Measurements from ENCODE around the gene HMGCL.

DNA sequence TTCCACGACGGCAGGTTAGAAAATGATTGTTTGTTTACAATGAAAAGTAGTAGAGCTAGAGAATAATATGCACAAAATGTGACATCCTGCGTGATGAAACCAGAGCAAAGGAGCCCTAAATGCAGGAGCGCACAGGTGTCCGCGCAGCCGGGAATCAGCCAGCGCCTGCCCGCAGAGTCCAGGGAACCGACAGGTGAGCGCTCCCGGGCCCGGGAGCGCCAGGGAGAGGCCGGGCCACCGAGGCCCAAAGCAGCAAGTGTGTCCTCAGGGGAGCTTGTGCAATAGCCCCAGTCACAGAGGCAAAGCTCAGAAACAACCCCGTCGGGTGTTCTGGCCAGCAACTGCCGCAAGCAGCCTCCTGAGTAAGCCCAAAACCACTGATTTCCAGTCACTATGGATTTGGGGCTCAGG lies 23.9 kb downstream of the HMGCL start:
- TF ChIP-seq, protein P1, sequence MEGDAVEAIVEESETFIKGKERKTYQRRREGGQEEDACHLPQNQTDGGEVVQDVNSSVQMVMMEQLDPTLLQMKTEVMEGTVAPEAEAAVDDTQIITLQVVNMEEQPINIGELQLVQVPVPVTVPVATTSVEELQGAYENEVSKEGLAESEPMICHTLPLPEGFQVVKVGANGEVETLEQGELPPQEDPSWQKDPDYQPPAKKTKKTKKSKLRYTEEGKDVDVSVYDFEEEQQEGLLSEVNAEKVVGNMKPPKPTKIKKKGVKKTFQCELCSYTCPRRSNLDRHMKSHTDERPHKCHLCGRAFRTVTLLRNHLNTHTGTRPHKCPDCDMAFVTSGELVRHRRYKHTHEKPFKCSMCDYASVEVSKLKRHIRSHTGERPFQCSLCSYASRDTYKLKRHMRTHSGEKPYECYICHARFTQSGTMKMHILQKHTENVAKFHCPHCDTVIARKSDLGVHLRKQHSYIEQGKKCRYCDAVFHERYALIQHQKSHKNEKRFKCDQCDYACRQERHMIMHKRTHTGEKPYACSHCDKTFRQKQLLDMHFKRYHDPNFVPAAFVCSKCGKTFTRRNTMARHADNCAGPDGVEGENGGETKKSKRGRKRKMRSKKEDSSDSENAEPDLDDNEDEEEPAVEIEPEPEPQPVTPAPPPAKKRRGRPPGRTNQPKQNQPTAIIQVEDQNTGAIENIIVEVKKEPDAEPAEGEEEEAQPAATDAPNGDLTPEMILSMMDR (IDR thresholded peaks at IDR 0.05) = no peak
- TF ChIP-seq POLR2A (IDR thresholded peaks at IDR 0.05) = no peak
